Panc1 (cell line): Measurements from ENCODE around the gene SRD5A2. TPM values are rescaled to one million over a fixed set of nuclear protein-coding genes. Genes with fewer than 3 reads are reported as not detected.

Experiments
- ATAC-seq: fragments of 200-7000 bp; cut with Tn5 transposase; 2 replicates; pipeline ENCODE4 v1.9.1; 2020; ENCODE audit warnings: mild to moderate bottlenecking, moderate library complexity
- BruUV-seq: library from RNA; stranded (reverse); fragments of 400-500 nt; replicated peaks from 2 replicates; lab custom pipeline; 2021; lab: Mats Ljungman, UMichigan
- CTCF ChIA-PET: fragments of 300-600 bp; sonication (Branson Sonifier 250); formaldehyde crosslinking; loops from one replicate; lab custom pipeline; 2022; ENCODE audit warnings: antibody characterized with exemption; lab: Charles Lee
- POLR2A ChIA-PET: fragments of 300-600 bp; sonication (Branson Sonifier 250); formaldehyde crosslinking; loops from one replicate; lab custom pipeline; 2022; ENCODE audit warnings: antibody characterized with exemption; lab: Charles Lee
- DNase-seq: peaks from one replicate; pipeline ENCODE4 v3.0.0-alpha.2; 2010; ENCODE audit warnings: low read depth, low spot score
- H3K27ac ChIP-seq: 2 replicates; pipeline ENCODE4 v1.5.1; 2011; ENCODE audit warnings: mild to moderate bottlenecking, low read length, inconsistent platforms
- H3K27me3 ChIP-seq: fragments of 200-500 bp; sonication (Bioruptor generic); 2 replicates; pipeline ENCODE4 v1.6.0; 2014; ENCODE audit warnings: low read length, inconsistent platforms; ENCODE audit not compliant: control insufficient read depth, insufficient read depth
- H3K36me3 ChIP-seq: fragments of 200-500 bp; sonication (Bioruptor generic); 2 replicates; pipeline ENCODE4 v1.5.1; 2014; ENCODE audit warnings: inconsistent platforms, mild to moderate bottlenecking, low read length, moderate library complexity; ENCODE audit not compliant: control insufficient read depth, insufficient read depth
- H3K4me1 ChIP-seq: 2 replicates; pipeline ENCODE4 v1.5.1; 2011; ENCODE audit warnings: inconsistent platforms, mild to moderate bottlenecking, low read length, moderate library complexity; ENCODE audit not compliant: control insufficient read depth, insufficient read depth
- H3K4me3 ChIP-seq, 2 experiments: 2 replicates each; pipeline ENCODE4 v1.5.1; 2011 to 2012; ENCODE audit warnings: low read depth in 2 of 2, low read length in 2 of 2, mild to moderate bottlenecking in 2 of 2, inconsistent platforms in 1 of 2, moderate library complexity in 1 of 2
- H3K9me3 ChIP-seq: fragments of 200-500 bp; sonication (Bioruptor generic); 2 replicates; pipeline ENCODE4 v1.5.1; 2014; ENCODE audit warnings: low read depth, mild to moderate bottlenecking, inconsistent platforms, low read length, moderate library complexity; ENCODE audit not compliant: control insufficient read depth, insufficient read depth
- CTCF ChIP-seq: fragments of 450-650 bp; IDR thresholded peaks from 2 replicates; pipeline ENCODE4 v1.5.1; 2017; ENCODE audit warnings: mild to moderate bottlenecking
- POLR2AphosphoS5 ChIP-seq: IDR thresholded peaks from 2 replicates; pipeline ENCODE4 v1.6.1; 2012; ENCODE audit warnings: mild to moderate bottlenecking, low read depth, low read length, moderate library complexity
- REST ChIP-seq, 2 experiments: IDR thresholded peaks; 2 replicates each; pipeline ENCODE4 v1.6.1; 2011 to 2012; ENCODE audit warnings: low read depth in 2 of 2, control low read depth in 1 of 2, low read length in 1 of 2, mild to moderate bottlenecking in 1 of 2, moderate library complexity in 1 of 2; ENCODE audit not compliant: insufficient read depth in 1 of 2
- SIN3A ChIP-seq: IDR thresholded peaks from 2 replicates; pipeline ENCODE4 v1.6.1; 2012; ENCODE audit warnings: low read depth, mild to moderate bottlenecking, low read length, moderate library complexity, borderline replicate concordance; ENCODE audit not compliant: insufficient read depth
- TCF7L2 ChIP-seq: IDR thresholded peaks from 2 replicates; pipeline ENCODE4 v1.6.1; 2011; ENCODE audit warnings: mild to moderate bottlenecking, low read depth, low read length, inconsistent platforms
- in situ Hi-C: cut with HindIII; loops from 2 replicates; pipeline ENCODE4 v1.10.0; 2016; ENCODE audit warnings: low sequenced_read_pairs, low pct_unique_long_range_greater_than_20kb
- intact Hi-C: fragments of 100-400 bp; cut with micrococcal nuclease; formaldehyde crosslinking; loops from one replicate; pipeline ENCODE4 v1.10.0; 2022; ENCODE audit not compliant: unreplicated experiment
- total RNA-seq: library from RNA; stranded (reverse); gene quantifications from one replicate; pipeline ENCODE4 v1.2.1, GENCODE V29; 2021; ENCODE audit not compliant: unreplicated experiment

SRD5A2 gene
- total RNA-seq, 1 experiment from 2014 or later, result not detected

- no peak overlapping the region for H3K4me3 ChIP-seq
- DNase-seq (no peak), ATAC-seq (no peak)
- intact Hi-C loops, result no loop called here
- no peaks in the 10 kb centered on the region for H3K36me3 ChIP-seq
- POLR2A ChIA-PET, result no interaction called here
- CTCF ChIA-PET, result no interaction called here
- no TSS peak for BruUV-seq
- H3K9me3 ChIP-seq, result no peaks in the 10 kb centered on the region
- no peak overlapping the region for H3K27ac ChIP-seq
- in situ Hi-C loops, result no loop called here
- H3K4me1 ChIP-seq, result no peaks in the 10 kb centered on the region
- no peaks in the 10 kb centered on the region for H3K27me3 ChIP-seq
- TF ChIP-seq SIN3A, result no peak
These were observed 18.0 kb upstream of the SRD5A2 start for GRCh38 chr2:31598694-31599093.

GRCh38 chr2:31586230-31586629 is 5.5 kb upstream of the SRD5A2 start:
- no peak for ATAC-seq
- Histone ChIP-seq H3K9me3 (no peaks in the 10 kb centered on the region), H3K4me3 (no peak overlapping the region), H3K27ac (no peak overlapping the region), H3K36me3 (no peaks in the 10 kb centered on the region), H3K27me3 (no peaks in the 10 kb centered on the region; the same call in 1 of the 2 replicates), H3K4me1 (no peaks in the 10 kb centered on the region)
- in situ Hi-C loops, result no loop called here
- no peak for DNase-seq
- no peak for TF ChIP-seq POLR2AphosphoS5
- TF ChIP-seq CTCF, result no peak
- TF ChIP-seq SIN3A, result no peak
- TF ChIP-seq REST (IDR thresholded peaks at IDR 0.05; ENCODE audit: insufficient read depth in 1 of 2, low read depth in 2 of 2, low read length in 1 of 2), result no peak
- TF ChIP-seq TCF7L2, result no peak
- intact Hi-C loops, result no loop called here
- CTCF ChIA-PET, result no interaction called here
- POLR2A ChIA-PET, result no interaction called here
- no TSS peak for BruUV-seq

- Histone ChIP-seq H3K4me3 (no peak overlapping the region), H3K27ac (no peak overlapping the region), H3K27me3 (peaks cover 11% of the 10 kb centered on the region), H3K4me1 (no peaks in the 10 kb centered on the region), H3K9me3 (no peaks in the 10 kb centered on the region), H3K36me3 (no peaks in the 10 kb centered on the region)
- TF ChIP-seq CTCF (no peak), SIN3A (no peak), REST (IDR thresholded peaks at IDR 0.05; ENCODE audit: insufficient read depth in 1 of 2, low read depth in 2 of 2, low read length in 1 of 2) (no peak), POLR2AphosphoS5 (no peak), TCF7L2 (no peak)
- POLR2A ChIA-PET, result interaction anchor here (0.6 kb wide), 1 partner anchor 156 kb away, joined by 3 read pairs; no protein-coding TSS in a partner anchor
- DNase-seq (no peak), ATAC-seq (no peak)
- intact Hi-C loops, result no loop called here
- CTCF ChIA-PET, result no interaction called here
- BruUV-seq, result no TSS peak
- in situ Hi-C loops, result no loop called here
These were observed 522 bp upstream of the SRD5A2 start for GRCh38 chr2:31581124-31581795.
